Stomach (tissue), 4 donors: Measurements from ENCODE around the gene TRIM60.

Experiments
- CTCF ChIP-seq, 7 experiments: fragments of 450-650 bp in 4 of 7; fragments of 200-600 bp in 3 of 7; sonication (generic) in 3 of 7; IDR thresholded peaks; one replicate each; pipeline ENCODE4 v1.5.1; 2016 to 2019; ENCODE audit warnings: antibody characterized with exemption in 7 of 7, control low read depth in 2 of 7, mild to moderate bottlenecking in 1 of 7
- POLR2A ChIP-seq, 4 donors: fragments of 450-650 bp; IDR thresholded peaks; one replicate each; pipeline ENCODE4 v1.6.1; 2016; ENCODE audit warnings: antibody characterized with exemption in 4 of 4, control low read depth in 2 of 4, mild to moderate bottlenecking in 1 of 4, moderate library complexity in 1 of 4
- POLR2AphosphoS5 ChIP-seq, 3 donors: sonication (generic); formaldehyde crosslinking; IDR thresholded peaks; one replicate each; pipeline ENCODE4 v1.6.1; 2016; ENCODE audit warnings: antibody characterized with exemption in 3 of 3

GRCh38 chr4:165016971-165017370 is 14.8 kb upstream of the TRIM60 start:
- TF ChIP-seq CTCF (IDR thresholded peaks at IDR 0.05) (no peak), POLR2A (IDR thresholded peaks at IDR 0.05) (no peak), POLR2AphosphoS5 (IDR thresholded peaks at IDR 0.05) (no peak)
